H9 (cell line): Measurements from ENCODE around the gene NCMAP. TPM values are rescaled to one million over a fixed set of nuclear protein-coding genes. Genes with fewer than 3 reads are reported as not detected.
A peak's percentile ranks its signal among the peaks of the same experiment; 100 is the strongest.

Source experiments
- DNase-seq: peaks from one replicate; pipeline ENCODE4 v3.0.0-alpha.2; 2017
- H2AFZ ChIP-seq: one replicate; pipeline ENCODE4 v1.6.1; 2013; ENCODE audit warnings: mild to moderate bottlenecking, low read length, control low read depth, moderate library complexity
- H2AK5ac ChIP-seq: 2 replicates; pipeline ENCODE4 v1.6.1; 2013; ENCODE audit warnings: low read length, control low read depth, mixed read lengths; ENCODE audit not compliant: insufficient read length
- H2BK120ac ChIP-seq: one replicate; pipeline ENCODE4 v1.6.1; 2013; ENCODE audit warnings: low read depth, mild to moderate bottlenecking, low read length, control low read depth, inconsistent platforms; ENCODE audit not compliant: poor library complexity, severe bottlenecking
- H2BK12ac ChIP-seq: 2 replicates; pipeline ENCODE4 v1.6.1; 2013; ENCODE audit warnings: low read length, control low read depth, mixed read lengths, low read depth; ENCODE audit not compliant: insufficient read length
- H2BK15ac ChIP-seq: 2 replicates; pipeline ENCODE4 v1.6.1; 2013; ENCODE audit warnings: low read depth, low read length, control low read depth
- H2BK20ac ChIP-seq: one replicate; pipeline ENCODE4 v1.6.1; 2013; ENCODE audit warnings: low read depth, mild to moderate bottlenecking, low read length, control low read depth, inconsistent platforms; ENCODE audit not compliant: poor library complexity, severe bottlenecking
- H2BK5ac ChIP-seq: 2 replicates; pipeline ENCODE4 v1.6.1; 2013; ENCODE audit warnings: low read length, control low read depth, mixed read lengths; ENCODE audit not compliant: insufficient read length
- H3K14ac ChIP-seq: 2 replicates; pipeline ENCODE4 v1.6.1; 2013; ENCODE audit warnings: low read length, control low read depth; ENCODE audit not compliant: insufficient read depth
- H3K18ac ChIP-seq: 2 replicates; pipeline ENCODE4 v1.6.1; 2013; ENCODE audit warnings: low read depth, mild to moderate bottlenecking, mixed read lengths, low read length, control low read depth; ENCODE audit not compliant: insufficient read length
- H3K23ac ChIP-seq: 2 replicates; pipeline ENCODE4 v1.6.1; 2013; ENCODE audit warnings: low read length, control low read depth, mixed read lengths, low read depth; ENCODE audit not compliant: insufficient read length
- H3K23me2 ChIP-seq: 2 replicates; pipeline ENCODE4 v1.6.1; 2013; ENCODE audit warnings: low read depth, mild to moderate bottlenecking, mixed read lengths, low read length, control low read depth; ENCODE audit not compliant: insufficient read length, poor library complexity, severe bottlenecking
- H3K27ac ChIP-seq: 2 replicates; pipeline ENCODE4 v1.5.1; 2013; ENCODE audit warnings: low read length, control low read depth, mixed read lengths, low read depth; ENCODE audit not compliant: insufficient read length
- H3K27me3 ChIP-seq: 2 replicates; pipeline ENCODE4 v1.6.1; 2013; ENCODE audit warnings: low read length, control low read depth, inconsistent platforms; ENCODE audit not compliant: insufficient read depth
- H3K4ac ChIP-seq: 2 replicates; pipeline ENCODE4 v1.6.1; 2013; ENCODE audit warnings: low read depth, mild to moderate bottlenecking, control low read depth, inconsistent platforms, low read length, moderate library complexity
- H3K4me1 ChIP-seq: 2 replicates; pipeline ENCODE4 v1.6.1; 2013; ENCODE audit warnings: low read length, control low read depth, inconsistent platforms; ENCODE audit not compliant: insufficient read depth
- H3K4me2 ChIP-seq: 2 replicates; pipeline ENCODE4 v1.6.1; 2013; ENCODE audit warnings: low read length, control low read depth, mixed read lengths; ENCODE audit not compliant: insufficient read length, insufficient read depth
- H3K56ac ChIP-seq: 2 replicates; pipeline ENCODE4 v1.6.1; 2013; ENCODE audit warnings: low read depth, mild to moderate bottlenecking, mixed read lengths, low read length, control low read depth; ENCODE audit not compliant: insufficient read length
- H3K79me1 ChIP-seq: 2 replicates; pipeline ENCODE4 v1.6.1; 2013; ENCODE audit warnings: low read depth, mild to moderate bottlenecking, moderate library complexity, low read length, control low read depth, inconsistent platforms; ENCODE audit not compliant: insufficient read depth, poor library complexity, severe bottlenecking
- H3K79me2 ChIP-seq: 2 replicates; pipeline ENCODE4 v1.6.1; 2013; ENCODE audit warnings: low read length, control low read depth, inconsistent platforms; ENCODE audit not compliant: insufficient read depth
- H3K9ac ChIP-seq: 2 replicates; pipeline ENCODE4 v1.6.1; 2013; ENCODE audit warnings: low read length, control low read depth, mixed read lengths; ENCODE audit not compliant: insufficient read length; ENCODE audit errors: extremely low read depth
- H3K9me3 ChIP-seq: one replicate; pipeline ENCODE4 v1.6.1; 2013; ENCODE audit warnings: low read depth, low read length, inconsistent platforms; ENCODE audit not compliant: control insufficient read depth
- H3T11ph ChIP-seq: one replicate; pipeline ENCODE4 v1.6.1; 2013; ENCODE audit warnings: mild to moderate bottlenecking, low read length, control low read depth, inconsistent platforms
- H4K20me1 ChIP-seq: one replicate; pipeline ENCODE4 v1.6.1; 2013; ENCODE audit not compliant: control insufficient read depth, insufficient read length, insufficient read depth
- H4K5ac ChIP-seq: 2 replicates; pipeline ENCODE4 v1.6.1; 2013; ENCODE audit warnings: low read depth, mild to moderate bottlenecking, mixed read lengths, low read length, control low read depth; ENCODE audit not compliant: insufficient read length
- H4K8ac ChIP-seq: replicated peaks from 2 replicates; pipeline ENCODE4 v1.6.1; 2013; ENCODE audit warnings: low read length, control low read depth, mixed read lengths, low read depth; ENCODE audit not compliant: insufficient read length
- H4K91ac ChIP-seq: 2 replicates; pipeline ENCODE4 v1.6.1; 2013; ENCODE audit warnings: low read depth, mild to moderate bottlenecking, moderate library complexity, mixed read lengths, low read length, control low read depth; ENCODE audit not compliant: insufficient read length
- H3K27ac Mint-ChIP-seq, 3 experiments: 2 replicates in 2 of 3; 3 replicates in 1 of 3; pipeline ENCODE4 v1.8.0; 2020 to 2021; ENCODE audit warnings: mixed read lengths in 3 of 3, mild to moderate bottlenecking in 1 of 3, moderate library complexity in 1 of 3
- H3K27me3 Mint-ChIP-seq: 2 replicates; pipeline ENCODE4 v1.8.0; 2021; ENCODE audit warnings: low read depth, mild to moderate bottlenecking, moderate library complexity, mixed read lengths
- H3K36me3 Mint-ChIP-seq, 3 experiments: 2 replicates in 2 of 3; 3 replicates in 1 of 3; pipeline ENCODE4 v1.8.0; 2020 to 2021; ENCODE audit warnings: low read depth in 3 of 3, mixed read lengths in 3 of 3; ENCODE audit not compliant: insufficient read depth in 1 of 3
- H3K4me1 Mint-ChIP-seq, 2 experiments: 2 replicates each; pipeline ENCODE4 v1.8.0; 2020; ENCODE audit warnings: mixed read lengths in 2 of 2
- H3K4me3 Mint-ChIP-seq, 2 experiments: 2 replicates in 1 of 2; 3 replicates in 1 of 2; pipeline ENCODE4 v1.8.0; 2020 to 2021; ENCODE audit warnings: mild to moderate bottlenecking in 2 of 2, mixed read lengths in 2 of 2, moderate library complexity in 1 of 2
- H3K9me3 Mint-ChIP-seq, 2 experiments: 2 replicates in 1 of 2; 3 replicates in 1 of 2; pipeline ENCODE4 v1.8.0; 2020; ENCODE audit warnings: mild to moderate bottlenecking in 2 of 2, mixed read lengths in 2 of 2, moderate library complexity in 1 of 2
- CTCF ChIP-seq: fragments of 200-600 bp; sonication (generic); conservative IDR thresholded peaks from 3 replicates; pipeline ENCODE4 v1.8.0; 2021; ENCODE audit warnings: antibody characterized with exemption, mild to moderate bottlenecking
- WGBS: extraction: QIAGEN DNeasy Blood & Tissue Kit; methylation state at CpG from one replicate; pipeline ENCODE4 v1.1.7; 2013; ENCODE audit warnings: missing lambda C conversion rate, low lambda C conversion rate, mixed read lengths; ENCODE audit not compliant: insufficient read length; ENCODE audit errors: extremely low coverage; 5-methylcytosine and 5-hydroxymethylcytosine counted together
- total RNA-seq: library from RNA; stranded (reverse); gene quantifications from 2 replicates; pipeline ENCODE4 v1.2.1, GENCODE V29; 2021

The NCMAP gene
- total RNA-seq, 1 experiment from 2014 or later: 0.35 TPM

- no peaks in the 10 kb centered on the region for H3K9me3 Mint-ChIP-seq
- no peak overlapping the region for H2AFZ ChIP-seq
- H3K9me3 ChIP-seq: no peaks in the 10 kb centered on the region
- no peak overlapping the region for H3K4me2 ChIP-seq
- peaks cover 19% of the 10 kb centered on the region in 2 experiments for H3K4me1 Mint-ChIP-seq
- peaks cover 7% of the 10 kb centered on the region for H3K23me2 ChIP-seq
- WGBS: no CpG with 5 or more reads among the region's 7 CpGs
- H4K8ac ChIP-seq: no peak overlapping the region
- H3K4ac ChIP-seq: no peak overlapping the region
- H3K4me3 Mint-ChIP-seq: no peak overlapping the region
- no peak overlapping the region for H3K14ac ChIP-seq
- peak; percentile 54 for DNase-seq
- H2BK12ac ChIP-seq: no peak overlapping the region
- H2BK15ac ChIP-seq: no peak overlapping the region
- H3K79me2 ChIP-seq: peaks cover 19% of the 10 kb centered on the region
- no peak overlapping the region for H3K27ac ChIP-seq
- H4K20me1 ChIP-seq: no peaks in the 10 kb centered on the region
- H3K56ac ChIP-seq: no peak overlapping the region
- H3K18ac ChIP-seq: no peak overlapping the region
- H3K9ac ChIP-seq: no peak overlapping the region
- H2BK5ac ChIP-seq: no peak overlapping the region
- no peak overlapping the region for H4K91ac ChIP-seq
- H2BK120ac ChIP-seq: no peak overlapping the region
- peaks cover 7 to 12% (median 9%) of the 10 kb centered on the region in 3 experiments; a peak in 5 of 7 replicates for H3K36me3 Mint-ChIP-seq
- no peaks in the 10 kb centered on the region for H3K27me3 ChIP-seq
- TF ChIP-seq CTCF: no peak
- peaks cover 7% of the 10 kb centered on the region for H3K27me3 Mint-ChIP-seq
- no peaks in the 10 kb centered on the region for H3K4me1 ChIP-seq
- H3K23ac ChIP-seq: no peak overlapping the region
- no peak overlapping the region for H3K27ac Mint-ChIP-seq
- no peak overlapping the region for H2AK5ac ChIP-seq
- no peak overlapping the region for H2BK20ac ChIP-seq
- H3T11ph ChIP-seq: no peak overlapping the region
- H4K5ac ChIP-seq: no peak overlapping the region
- no peaks in the 10 kb centered on the region for H3K79me1 ChIP-seq
Observed at GRCh38 chr1:24640288-24640687, 84.4 kb downstream of the NCMAP start.
